Esophagus squamous epithelium (tissue), 5 donors: ENCODE data around the gene CD276. TPM values are rescaled to one million over a fixed set of nuclear protein-coding genes. Genes with fewer than 3 reads are reported as not detected.

Source experiments
- DNase-seq: peaks from one replicate; lab custom pipeline; 2025; lab: John Stamatoyannopoulos, UW
- H3K27ac ChIP-seq, 4 donors: fragments of 200-600 bp; sonication (generic); one replicate each; pipeline ENCODE4 v1.5.1; 2016 to 2019; ENCODE audit warnings: mild to moderate bottlenecking in 1 of 4
- H3K27me3 ChIP-seq, 4 donors: fragments of 200-600 bp; sonication (generic); 1 replicate in 3 of 4; 2 replicates in 1 of 4; pipeline versions ENCODE4 v1.5.1 to v1.6.0; 2017 to 2021; ENCODE audit warnings: antibody characterized with exemption in 1 of 4
- H3K36me3 ChIP-seq, 3 donors: fragments of 200-600 bp; sonication (generic); one replicate each; pipeline ENCODE4 v1.5.1; 2016 to 2019
- H3K4me1 ChIP-seq, 3 donors: fragments of 200-600 bp; sonication (generic); one replicate each; pipeline ENCODE4 v1.5.1; 2017 to 2019
- H3K4me3 ChIP-seq, 4 donors: fragments of 200-600 bp; sonication (generic); 1 replicate in 3 of 4; 2 replicates in 1 of 4; pipeline ENCODE4 v1.5.1; 2016 to 2019; ENCODE audit warnings: mild to moderate bottlenecking in 2 of 4, moderate library complexity in 1 of 4
- H3K9me3 ChIP-seq, 3 donors: fragments of 200-600 bp; sonication (generic); one replicate each; pipeline ENCODE4 v1.5.1; 2016 to 2019
- CTCF ChIP-seq, 6 experiments: fragments of 450-650 bp in 4 of 6; fragments of 200-600 bp in 2 of 6; sonication (generic) in 2 of 6; IDR thresholded peaks; one replicate each; pipeline ENCODE4 v1.5.1; 2016 to 2019; ENCODE audit warnings: antibody characterized with exemption in 6 of 6, mild to moderate bottlenecking in 4 of 6, moderate library complexity in 4 of 6
- POLR2A ChIP-seq, 4 donors: fragments of 450-650 bp; IDR thresholded peaks; one replicate each; pipeline ENCODE4 v1.6.1; 2017; ENCODE audit warnings: antibody characterized with exemption in 4 of 4, mild to moderate bottlenecking in 4 of 4, moderate library complexity in 3 of 4
- WGBS, 2 donors: methylation state at CpG; one replicate each; pipeline ENCODE4 v1.1.5; 2018; 5-methylcytosine and 5-hydroxymethylcytosine counted together
- intact Hi-C: fragments of 100-400 bp; cut with DNase I; formaldehyde crosslinking; loops from one replicate; pipeline ENCODE4 v1.15.0; 2022
- total RNA-seq, 4 donors: library from RNA; depleted of rRNA; stranded (reverse); fragments of >200 nt; gene quantifications; one replicate each; pipeline ENCODE4 v1.1.0, GENCODE V29; 2016
- donor health status: DM: yes; HTN: yes; CAD: no.

Gene CD276
- total RNA-seq, 4 donors from 2014 or later, result 12.9 to 21.9 (median 19.1) TPM

- no peak overlapping the region for H3K4me3 ChIP-seq
- WGBS, 2 donors, result 86 to 92% methylated on average over 4 to 5 of the region's 6 CpGs
- H3K4me1 ChIP-seq, result peaks cover 46 to 81% (median 47%) of the 10 kb centered on the region in 3 donors
- H3K36me3 ChIP-seq, result no peaks in the 10 kb centered on the region
- H3K9me3 ChIP-seq, result no peaks in the 10 kb centered on the region
- TF ChIP-seq CTCF (IDR thresholded peaks at IDR 0.05) (no peak), POLR2A (IDR thresholded peaks at IDR 0.05) (no peak)
- H3K27ac ChIP-seq, result peak overlapping the region in 2 of 4 donors; percentile 24 to 66
- no peak for DNase-seq
- intact Hi-C loops, result no loop called here
- peaks cover 0 to 69% (median 0%) of the 10 kb centered on the region in 4 donors for H3K27me3 ChIP-seq
These were observed 4.3 kb downstream of the CD276 start for GRCh38 chr15:73688455-73688854.

GRCh38 chr15:73691396-73691795 is 7.2 kb downstream of the CD276 start:
- Histone ChIP-seq H3K9me3 (no peaks in the 10 kb centered on the region), H3K4me1 (peaks cover 26 to 75% (median 51%) of the 10 kb centered on the region in 3 donors), H3K27me3 (peaks cover 0 to 61% (median 0%) of the 10 kb centered on the region in 4 donors), H3K36me3 (no peaks in the 10 kb centered on the region), H3K27ac (peak overlapping the region in 1 of 4 donors; percentile 22), H3K4me3 (no peak overlapping the region)
- TF ChIP-seq CTCF (IDR thresholded peaks at IDR 0.05) (no peak), POLR2A (IDR thresholded peaks at IDR 0.05) (no peak)
- DNase-seq, result no peak
- 55 to 59% methylated on average over 6 of the region's 6 CpGs for WGBS, 2 donors
- intact Hi-C loops, result loop anchor here (10.0 kb wide), 1 partner anchor 137 kb away; no protein-coding TSS in a partner anchor

GRCh38 chr15:73694419-73694818 is 10.2 kb downstream of the CD276 start:
- Histone ChIP-seq H3K9me3 (no peaks in the 10 kb centered on the region), H3K27ac (no peak overlapping the region), H3K4me1 (peaks cover 23 to 61% (median 45%) of the 10 kb centered on the region in 3 donors), H3K27me3 (peaks cover 0 to 39% (median 0%) of the 10 kb centered on the region in 4 donors), H3K36me3 (no peaks in the 10 kb centered on the region), H3K4me3 (no peak overlapping the region)
- intact Hi-C loops, result loop anchor here (10.0 kb wide), 1 partner anchor 140 kb away; no protein-coding TSS in a partner anchor
- WGBS, 2 donors, result 53 to 65% methylated on average over 5 of the region's 5 CpGs
- DNase-seq, result no peak
- TF ChIP-seq CTCF (IDR thresholded peaks at IDR 0.05), result no peak
- no peak for TF ChIP-seq POLR2A (IDR thresholded peaks at IDR 0.05)

GRCh38 chr15:73695773-73696640 is 11.8 kb downstream of the CD276 start:
- TF ChIP-seq CTCF (IDR thresholded peaks at IDR 0.05) (no peak), POLR2A (IDR thresholded peaks at IDR 0.05) (no peak)
- H3K9me3 ChIP-seq, result no peaks in the 10 kb centered on the region
- H3K4me1 ChIP-seq, result peaks cover 23 to 51% (median 45%) of the 10 kb centered on the region in 3 donors
- H3K4me3 ChIP-seq, result no peak overlapping the region
- H3K27ac ChIP-seq, result peak overlapping the region in 3 of 4 donors; percentile 31 to 55 (median 32)
- H3K27me3 ChIP-seq, result peaks cover 0 to 36% (median 0%) of the 10 kb centered on the region in 4 donors
- WGBS, 2 donors, result 34 to 45% methylated on average over 1 to 13 of the region's 16 CpGs
- H3K36me3 ChIP-seq, result no peaks in the 10 kb centered on the region
- intact Hi-C loops, result loop anchor here (5.0 to 10.0 kb wide), 2 partner anchors 59 to 141 kb away; no protein-coding TSS in a partner anchor
- no peak for DNase-seq

GRCh38 chr15:73696641-73697001 is 12.4 kb downstream of the CD276 start:
- Histone ChIP-seq H3K27me3 (peaks cover 0 to 33% (median 0%) of the 10 kb centered on the region in 4 donors), H3K4me1 (peaks cover 18 to 45% (median 39%) of the 10 kb centered on the region in 3 donors), H3K27ac (peak overlapping the region; percentile 31 to 55 (median 38)), H3K9me3 (no peaks in the 10 kb centered on the region), H3K36me3 (no peaks in the 10 kb centered on the region), H3K4me3 (no peak overlapping the region)
- WGBS, 2 donors, result 23 to 45% methylated on average over 1 of the region's 1 CpG
- TF ChIP-seq CTCF (IDR thresholded peaks at IDR 0.05) (no peak), POLR2A (IDR thresholded peaks at IDR 0.05) (no peak)
- no peak for DNase-seq
- intact Hi-C loops, result loop anchor here (5.0 to 10.0 kb wide), 2 partner anchors 59 to 142 kb away; no protein-coding TSS in a partner anchor
